ENCODE measurements around the gene CELF4. TPM values are rescaled to one million over a fixed set of nuclear protein-coding genes. Genes with fewer than 3 reads are reported as not detected.

Gene CELF4
- total RNA-seq, 2 donors from 2014 or later = 1.4 TPM; not detected in 1

GRCh38 chr18:37607281-37607680, 41.7 kb upstream of the CELF4 start:
- TF ChIP-seq CTCF (IDR thresholded peaks at IDR 0.05) = no peak
- H3K27ac ChIP-seq = no peak overlapping the region
- intact Hi-C loops (cut with DNase I) = no loop called here

GRCh38 chr18:37604032-37604431, 38.4 kb upstream of the CELF4 start:
- no peaks in the 10 kb centered on the region for H3K9me3 ChIP-seq
- no peak for DNase-seq
- no peak overlapping the region for H3K27ac ChIP-seq
- intact Hi-C loops (cut with DNase I) = no loop called here
- H3K9ac ChIP-seq (ENCODE audit: low read depth in 2 of 2, low read length in 2 of 2) = no peak overlapping the region
- no peak overlapping the region for H3K4me3 ChIP-seq
- no peaks in the 10 kb centered on the region for H3K27me3 ChIP-seq
- no peaks in the 10 kb centered on the region for H3K36me3 ChIP-seq
- no peak for TF ChIP-seq CTCF (IDR thresholded peaks at IDR 0.05)
- H3K4me1 ChIP-seq = no peaks in the 10 kb centered on the region

More at GRCh38 chr18:37607281-37607680, 41.7 kb upstream of the CELF4 start:
- no peak overlapping the region for H3K9ac ChIP-seq (ENCODE audit: low read depth in 2 of 2, low read length in 2 of 2)
- no peak overlapping the region for H3K4me3 ChIP-seq
- H3K4me1 ChIP-seq = no peaks in the 10 kb centered on the region
- DNase-seq = no peak
- H3K9me3 ChIP-seq = no peaks in the 10 kb centered on the region
- H3K36me3 ChIP-seq = no peaks in the 10 kb centered on the region
- H3K27me3 ChIP-seq = no peaks in the 10 kb centered on the region

GRCh38 chr18:37598966-37599896, 33.6 kb upstream of the CELF4 start:
- no peak overlapping the region for H3K27ac ChIP-seq
- no peaks in the 10 kb centered on the region for H3K4me1 ChIP-seq
- H3K36me3 ChIP-seq = no peaks in the 10 kb centered on the region
- no peak for TF ChIP-seq CTCF (IDR thresholded peaks at IDR 0.05)
- H3K9ac ChIP-seq (ENCODE audit: low read depth in 2 of 2, low read length in 2 of 2) = no peak overlapping the region
- H3K4me3 ChIP-seq = no peak overlapping the region
- no peaks in the 10 kb centered on the region for H3K27me3 ChIP-seq
- intact Hi-C loops (cut with DNase I) = no loop called here
- DNase-seq = no peak
- H3K9me3 ChIP-seq = no peaks in the 10 kb centered on the region

GRCh38 chr18:37598396-37598795, 32.8 kb upstream of the CELF4 start:
- TF ChIP-seq CTCF (IDR thresholded peaks at IDR 0.05) = no peak
- intact Hi-C loops (cut with DNase I) = no loop called here
- no peaks in the 10 kb centered on the region for H3K27me3 ChIP-seq

GRCh38 chr18:37590346-37590745, 24.7 kb upstream of the CELF4 start:
- no peaks in the 10 kb centered on the region for H3K36me3 ChIP-seq
- no peaks in the 10 kb centered on the region for H3K4me1 ChIP-seq
- intact Hi-C loops (cut with DNase I) = no loop called here
- H3K9ac ChIP-seq (ENCODE audit: low read depth in 2 of 2, low read length in 2 of 2) = no peak overlapping the region
- no peaks in the 10 kb centered on the region for H3K27me3 ChIP-seq
- DNase-seq = no peak
- no peak overlapping the region for H3K4me3 ChIP-seq
- H3K9me3 ChIP-seq = no peaks in the 10 kb centered on the region
- H3K27ac ChIP-seq = no peak overlapping the region
- no peak for TF ChIP-seq CTCF (IDR thresholded peaks at IDR 0.05)

More at GRCh38 chr18:37598396-37598795, 32.8 kb upstream of the CELF4 start:
- H3K9me3 ChIP-seq = no peaks in the 10 kb centered on the region
- no peak overlapping the region for H3K4me3 ChIP-seq
- H3K4me1 ChIP-seq = no peaks in the 10 kb centered on the region
- no peak for DNase-seq
- no peak overlapping the region for H3K27ac ChIP-seq
- no peaks in the 10 kb centered on the region for H3K36me3 ChIP-seq
- no peak overlapping the region for H3K9ac ChIP-seq (ENCODE audit: low read depth in 2 of 2, low read length in 2 of 2)

Measured in colonic mucosa (tissue), 4 donors.